Measurements from ENCODE around the gene CENPS. TPM values are rescaled to one million over a fixed set of nuclear protein-coding genes. Genes with fewer than 3 reads are reported as not detected.

CENPS gene
- total and polyA plus RNA-seq, 2 of the 13 experiments (the other 11 are each of a cell fraction or from before 2014, with no cell fraction given), result 3.3 to 22.0 TPM

DNA sequence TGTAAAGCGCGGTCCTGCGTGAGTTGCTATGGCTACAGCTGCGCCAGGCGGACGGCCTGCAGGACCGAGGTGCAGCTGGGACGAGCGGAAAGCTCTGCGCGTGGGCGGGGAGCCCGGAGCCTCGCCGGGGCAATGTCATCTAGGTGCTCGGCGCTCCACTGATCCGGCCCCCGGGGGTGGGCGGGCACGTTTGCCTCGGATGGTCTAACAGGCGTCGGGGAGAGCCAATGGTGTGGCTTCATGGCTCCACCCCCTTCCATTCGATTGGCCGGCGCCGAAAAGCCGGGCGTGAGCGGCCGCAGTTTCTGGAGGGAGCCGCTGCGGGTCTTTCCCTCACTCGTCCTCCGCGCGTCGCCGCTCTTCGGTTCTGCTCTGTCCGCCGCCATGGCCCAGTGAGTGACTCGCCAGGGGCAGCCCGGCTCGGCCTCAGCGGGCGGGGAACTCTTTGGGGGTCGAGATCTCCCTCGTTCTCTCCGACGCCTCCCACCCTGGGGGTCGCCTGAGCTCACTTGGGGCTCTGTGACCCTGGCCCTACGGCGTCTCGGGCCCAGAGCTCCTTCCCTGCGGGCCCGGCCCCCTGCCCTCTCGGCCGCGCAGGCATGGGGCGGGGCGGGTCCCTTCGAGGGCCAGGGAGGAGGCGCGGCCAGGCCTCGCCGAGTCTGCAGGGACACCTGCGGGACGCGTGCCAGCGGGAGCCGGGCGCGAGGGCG, 31.3 kb upstream of the CENPS start, which contains the start of gene PGD (continued):
- TF ChIP-seq, protein P1, sequence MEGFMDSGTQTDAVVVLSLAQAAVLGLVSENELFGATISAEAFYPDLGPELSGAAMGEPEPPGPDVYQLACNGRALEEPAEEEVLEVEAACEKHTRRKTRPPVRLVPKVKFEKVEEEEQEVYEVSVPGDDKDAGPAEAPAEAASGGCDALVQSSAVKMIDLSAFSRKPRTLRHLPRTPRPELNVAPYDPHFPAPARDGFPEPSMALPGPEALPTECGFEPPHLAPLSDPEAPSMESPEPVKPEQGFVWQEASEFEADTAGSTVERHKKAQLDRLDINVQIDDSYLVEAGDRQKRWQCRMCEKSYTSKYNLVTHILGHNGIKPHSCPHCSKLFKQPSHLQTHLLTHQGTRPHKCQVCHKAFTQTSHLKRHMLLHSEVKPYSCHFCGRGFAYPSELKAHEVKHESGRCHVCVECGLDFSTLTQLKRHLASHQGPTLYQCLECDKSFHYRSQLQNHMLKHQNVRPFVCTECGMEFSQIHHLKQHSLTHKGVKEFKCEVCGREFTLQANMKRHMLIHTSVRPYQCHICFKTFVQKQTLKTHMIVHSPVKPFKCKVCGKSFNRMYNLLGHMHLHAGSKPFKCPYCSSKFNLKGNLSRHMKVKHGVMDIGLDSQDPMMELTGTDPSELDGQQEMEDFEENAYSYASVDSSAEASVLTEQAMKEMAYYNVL (CRISPR knock-in tag; IDR thresholded peaks at IDR 0.05; ENCODE audit: borderline replicate concordance), result peak; percentile 46; the same call in 1 of the 2 replicates
- TF ChIP-seq ELF1 (CRISPR knock-in tag; IDR thresholded peaks at IDR 0.05), result peak; percentile 43; the same call in 1 of the 2 replicates
- TF ChIP-seq ZSCAN12 (CRISPR knock-in tag; IDR thresholded peaks at IDR 0.05), result peak; percentile 37; the same call in 1 of the 2 replicates
- peak; percentile 84 for TF ChIP-seq RBM39 (IDR thresholded peaks at IDR 0.05; ENCODE audit: low read depth, low read length, poor library complexity, severe bottlenecking)
- no peak; the same call in 1 of the 2 replicates for TF ChIP-seq SMAD9 (CRISPR knock-in tag; IDR thresholded peaks at IDR 0.05)
- TF ChIP-seq ZMYM3 (CRISPR knock-in tag; IDR thresholded peaks at IDR 0.05), result peak; percentile 69; the same call in 1 of the 2 replicates
- TF ChIP-seq KMT2B (CRISPR knock-in tag; IDR thresholded peaks at IDR 0.05), result peak; percentile 90
- no peak for TF ChIP-seq HMG20A (CRISPR knock-in tag; IDR thresholded peaks at IDR 0.05; ENCODE audit: borderline replicate concordance)
- TF ChIP-seq ZNF350 (CRISPR knock-in tag; IDR thresholded peaks at IDR 0.05; ENCODE audit: borderline replicate concordance, low read depth), result peak; percentile 95; the same call in 1 of the 2 replicates
- TF ChIP-seq, protein P2, sequence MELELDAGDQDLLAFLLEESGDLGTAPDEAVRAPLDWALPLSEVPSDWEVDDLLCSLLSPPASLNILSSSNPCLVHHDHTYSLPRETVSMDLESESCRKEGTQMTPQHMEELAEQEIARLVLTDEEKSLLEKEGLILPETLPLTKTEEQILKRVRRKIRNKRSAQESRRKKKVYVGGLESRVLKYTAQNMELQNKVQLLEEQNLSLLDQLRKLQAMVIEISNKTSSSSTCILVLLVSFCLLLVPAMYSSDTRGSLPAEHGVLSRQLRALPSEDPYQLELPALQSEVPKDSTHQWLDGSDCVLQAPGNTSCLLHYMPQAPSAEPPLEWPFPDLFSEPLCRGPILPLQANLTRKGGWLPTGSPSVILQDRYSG (CRISPR knock-in tag; IDR thresholded peaks at IDR 0.05), result peak; percentile 93
- TF ChIP-seq SMYD3 (CRISPR knock-in tag; IDR thresholded peaks at IDR 0.05), result 0 out of 2 replicates have a peak, but pooled peaks have one; percentile 13
- TF ChIP-seq ZNF761 (CRISPR knock-in tag; conservative IDR thresholded peaks at IDR 0.05), result peak; percentile 89
- TF ChIP-seq, protein P3, sequence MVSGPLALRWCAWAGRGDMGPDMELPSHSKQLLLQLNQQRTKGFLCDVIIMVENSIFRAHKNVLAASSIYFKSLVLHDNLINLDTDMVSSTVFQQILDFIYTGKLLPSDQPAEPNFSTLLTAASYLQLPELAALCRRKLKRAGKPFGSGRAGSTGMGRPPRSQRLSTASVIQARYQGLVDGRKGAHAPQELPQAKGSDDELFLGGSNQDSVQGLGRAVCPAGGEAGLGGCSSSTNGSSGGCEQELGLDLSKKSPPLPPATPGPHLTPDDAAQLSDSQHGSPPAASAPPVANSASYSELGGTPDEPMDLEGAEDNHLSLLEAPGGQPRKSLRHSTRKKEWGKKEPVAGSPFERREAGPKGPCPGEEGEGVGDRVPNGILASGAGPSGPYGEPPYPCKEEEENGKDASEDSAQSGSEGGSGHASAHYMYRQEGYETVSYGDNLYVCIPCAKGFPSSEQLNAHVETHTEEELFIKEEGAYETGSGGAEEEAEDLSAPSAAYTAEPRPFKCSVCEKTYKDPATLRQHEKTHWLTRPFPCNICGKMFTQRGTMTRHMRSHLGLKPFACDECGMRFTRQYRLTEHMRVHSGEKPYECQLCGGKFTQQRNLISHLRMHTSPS (CRISPR knock-in tag; IDR thresholded peaks at IDR 0.05; ENCODE audit: low read depth), result no peak; the same call in 1 of the 2 replicates
- TF ChIP-seq SAFB2 (CRISPR knock-in tag; IDR thresholded peaks at IDR 0.05; ENCODE audit: borderline replicate concordance, low read depth), result peak; percentile 52
- peak; percentile 80 for TF ChIP-seq ZNF331 (CRISPR knock-in tag; IDR thresholded peaks at IDR 0.05)
- peak; percentile 98 for TF ChIP-seq ZNF790 (CRISPR knock-in tag; IDR thresholded peaks at IDR 0.05; ENCODE audit: borderline replicate concordance)
- peak; percentile 91 for TF ChIP-seq POLR2AphosphoS5 (IDR thresholded peaks at IDR 0.05; ENCODE audit: low read depth, low read length)
- TF ChIP-seq, protein P4, sequence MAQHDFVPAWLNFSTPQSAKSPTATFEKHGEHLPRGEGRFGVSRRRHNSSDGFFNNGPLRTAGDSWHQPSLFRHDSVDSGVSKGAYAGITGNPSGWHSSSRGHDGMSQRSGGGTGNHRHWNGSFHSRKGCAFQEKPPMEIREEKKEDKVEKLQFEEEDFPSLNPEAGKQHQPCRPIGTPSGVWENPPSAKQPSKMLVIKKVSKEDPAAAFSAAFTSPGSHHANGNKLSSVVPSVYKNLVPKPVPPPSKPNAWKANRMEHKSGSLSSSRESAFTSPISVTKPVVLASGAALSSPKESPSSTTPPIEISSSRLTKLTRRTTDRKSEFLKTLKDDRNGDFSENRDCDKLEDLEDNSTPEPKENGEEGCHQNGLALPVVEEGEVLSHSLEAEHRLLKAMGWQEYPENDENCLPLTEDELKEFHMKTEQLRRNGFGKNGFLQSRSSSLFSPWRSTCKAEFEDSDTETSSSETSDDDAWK (CRISPR knock-in tag; IDR thresholded peaks at IDR 0.05), result no peak
- TF ChIP-seq EEA1 (CRISPR knock-in tag; IDR thresholded peaks at IDR 0.05; ENCODE audit: borderline replicate concordance), result no peak
- TF ChIP-seq GFI1 (CRISPR knock-in tag; IDR thresholded peaks at IDR 0.05; ENCODE audit: borderline replicate concordance), result 0 out of 2 replicates have a peak, but pooled peaks have one; percentile 39
